ENCODE data around the gene SFT2D2. TPM values are rescaled to one million over a fixed set of nuclear protein-coding genes. Genes with fewer than 3 reads are reported as not detected.

SFT2D2 gene
- total RNA-seq, 4 donors from 2014 or later = 42.5 to 77.9 (median 58.4) TPM

DNA sequence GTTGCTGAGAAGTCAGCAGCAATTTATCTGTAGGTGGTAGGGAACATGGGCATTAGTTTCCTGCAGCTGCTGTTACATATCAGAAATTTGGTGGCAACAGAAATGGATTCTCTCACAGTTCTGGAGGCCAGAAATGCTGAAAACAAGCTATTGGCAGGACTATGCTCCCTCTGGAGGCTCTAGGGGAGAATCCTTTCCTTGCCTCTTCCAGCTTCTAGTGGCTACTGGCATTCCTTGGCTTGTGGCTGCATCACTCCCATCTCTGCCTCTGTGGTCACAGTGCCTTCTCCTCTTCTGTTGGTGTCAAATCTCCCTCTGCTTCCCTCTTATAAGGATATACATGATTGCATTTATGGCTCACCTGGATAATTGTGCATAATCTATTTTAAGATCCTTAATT lies 2.5 kb upstream of the SFT2D2 start:
- Histone ChIP-seq H3K36me3 (no peaks in the 10 kb centered on the region), H3K27ac (no peak overlapping the region), H3K9me3 (no peaks in the 10 kb centered on the region), H3K27me3 (no peaks in the 10 kb centered on the region), H3K4me3 (no peak overlapping the region), H3K4me1 (peaks cover 24% of the 10 kb centered on the region)
- TF ChIP-seq POLR2AphosphoS5 (IDR thresholded peaks at IDR 0.05) = no peak
- no peak for TF ChIP-seq POLR2A (IDR thresholded peaks at IDR 0.05)
- TF ChIP-seq EP300 (IDR thresholded peaks at IDR 0.05) = no peak
- no peak for DNase-seq (ENCODE audit: low spot score in 2 of 2)

DNA sequence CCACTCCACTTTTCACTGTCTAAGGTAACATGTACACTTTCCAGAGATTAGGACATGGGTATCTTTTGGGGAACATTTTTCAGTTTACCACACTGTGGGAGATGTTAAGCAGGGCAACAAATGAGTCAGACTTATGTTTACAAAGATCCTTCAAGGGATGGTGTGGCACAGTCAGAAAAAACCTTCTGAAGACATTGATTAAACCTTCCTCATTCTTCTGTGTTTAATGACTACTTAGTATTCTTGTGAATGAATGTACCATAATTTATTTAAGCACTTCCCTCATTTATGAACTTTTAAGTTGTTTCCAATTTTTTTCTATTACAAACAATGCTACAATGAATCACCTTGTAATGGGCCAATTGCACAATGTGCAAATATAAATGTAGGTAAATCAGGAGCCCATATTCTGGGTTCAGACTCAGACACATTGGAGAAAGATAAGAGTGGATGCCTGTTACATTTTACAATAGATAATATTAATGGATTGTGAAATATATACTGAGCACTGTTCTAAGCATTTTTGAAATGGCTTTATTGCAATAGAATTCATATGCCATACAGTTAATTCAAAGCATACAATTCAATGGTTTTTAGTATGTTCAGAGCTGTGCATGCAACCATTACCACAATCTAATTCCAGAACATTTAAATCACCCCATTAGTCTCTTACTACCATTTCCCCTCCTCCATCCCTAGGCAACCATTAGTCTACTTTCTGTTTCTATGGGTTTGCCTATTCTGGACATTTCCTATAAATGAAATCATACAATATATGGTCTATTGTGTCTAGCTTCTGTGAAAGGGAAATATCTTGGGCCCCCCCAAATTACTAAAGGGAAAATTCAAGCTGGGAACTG lies 1.9 kb upstream of the SFT2D2 start:
- Histone ChIP-seq H3K4me1 (peaks cover 30% of the 10 kb centered on the region), H3K9me3 (no peaks in the 10 kb centered on the region), H3K27ac (no peak overlapping the region), H3K36me3 (no peaks in the 10 kb centered on the region), H3K27me3 (no peaks in the 10 kb centered on the region), H3K4me3 (no peak overlapping the region)
- DNase-seq (ENCODE audit: low spot score in 2 of 2) = no peak
- TF ChIP-seq, protein P1, sequence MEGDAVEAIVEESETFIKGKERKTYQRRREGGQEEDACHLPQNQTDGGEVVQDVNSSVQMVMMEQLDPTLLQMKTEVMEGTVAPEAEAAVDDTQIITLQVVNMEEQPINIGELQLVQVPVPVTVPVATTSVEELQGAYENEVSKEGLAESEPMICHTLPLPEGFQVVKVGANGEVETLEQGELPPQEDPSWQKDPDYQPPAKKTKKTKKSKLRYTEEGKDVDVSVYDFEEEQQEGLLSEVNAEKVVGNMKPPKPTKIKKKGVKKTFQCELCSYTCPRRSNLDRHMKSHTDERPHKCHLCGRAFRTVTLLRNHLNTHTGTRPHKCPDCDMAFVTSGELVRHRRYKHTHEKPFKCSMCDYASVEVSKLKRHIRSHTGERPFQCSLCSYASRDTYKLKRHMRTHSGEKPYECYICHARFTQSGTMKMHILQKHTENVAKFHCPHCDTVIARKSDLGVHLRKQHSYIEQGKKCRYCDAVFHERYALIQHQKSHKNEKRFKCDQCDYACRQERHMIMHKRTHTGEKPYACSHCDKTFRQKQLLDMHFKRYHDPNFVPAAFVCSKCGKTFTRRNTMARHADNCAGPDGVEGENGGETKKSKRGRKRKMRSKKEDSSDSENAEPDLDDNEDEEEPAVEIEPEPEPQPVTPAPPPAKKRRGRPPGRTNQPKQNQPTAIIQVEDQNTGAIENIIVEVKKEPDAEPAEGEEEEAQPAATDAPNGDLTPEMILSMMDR (IDR thresholded peaks at IDR 0.05) = no peak
- TF ChIP-seq POLR2A (IDR thresholded peaks at IDR 0.05) (no peak), POLR2AphosphoS5 (IDR thresholded peaks at IDR 0.05) (no peak), EP300 (IDR thresholded peaks at IDR 0.05) (no peak)

DNA sequence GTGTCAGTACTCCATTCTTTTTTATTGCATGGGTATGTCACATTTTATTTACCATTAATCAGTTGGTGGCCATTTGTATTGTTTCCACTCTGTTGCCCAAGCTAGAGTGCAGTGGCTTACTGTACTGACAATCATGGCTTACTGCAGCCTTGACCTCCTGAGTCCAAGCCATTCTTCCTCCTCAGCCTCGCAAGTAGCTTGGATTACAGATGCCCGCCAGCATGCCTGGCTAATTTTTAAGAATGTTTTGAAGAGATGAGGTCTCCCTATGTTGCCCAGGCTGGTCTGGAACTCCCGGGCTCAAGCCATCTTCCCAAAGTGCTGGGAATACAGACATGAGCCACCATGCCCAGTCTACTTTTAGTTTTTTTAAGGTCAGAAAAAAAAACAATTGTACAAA lies 813 bp upstream of the SFT2D2 start:
- no peak for TF ChIP-seq POLR2AphosphoS5 (IDR thresholded peaks at IDR 0.05)
- no peak for TF ChIP-seq POLR2A (IDR thresholded peaks at IDR 0.05)
- TF ChIP-seq, protein P1 (IDR thresholded peaks at IDR 0.05) = no peak
- TF ChIP-seq EP300 (IDR thresholded peaks at IDR 0.05) = no peak
- Histone ChIP-seq H3K9me3 (no peaks in the 10 kb centered on the region), H3K27ac (no peak overlapping the region), H3K36me3 (no peaks in the 10 kb centered on the region), H3K4me3 (peak overlapping the region; percentile 90), H3K4me1 (peaks cover 41% of the 10 kb centered on the region), H3K27me3 (no peaks in the 10 kb centered on the region)
- no peak for DNase-seq (ENCODE audit: low spot score in 2 of 2)
- 97% methylated on average over 3 of the region's 3 CpGs for WGBS

DNA sequence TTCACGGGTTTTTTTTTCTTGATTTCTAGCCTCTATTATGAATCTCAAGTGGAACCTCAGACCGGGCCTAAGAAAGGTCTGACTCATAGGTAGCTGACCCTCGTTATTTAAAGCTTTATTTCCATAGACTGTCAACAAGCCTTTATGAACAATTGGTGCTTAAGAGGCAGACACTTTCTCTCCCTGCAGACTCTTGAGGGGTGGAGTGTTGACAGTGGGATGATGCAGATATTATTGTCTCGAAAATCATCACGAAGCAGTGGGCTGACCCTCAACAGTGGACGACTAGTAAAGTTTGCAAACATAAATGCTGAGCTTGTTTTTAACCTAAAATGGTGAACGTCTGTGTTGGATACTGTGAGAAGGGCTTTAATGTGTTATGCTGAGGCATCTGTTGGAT lies 1.8 kb downstream of the SFT2D2 start:
- H3K4me3 ChIP-seq = peak overlapping the region; percentile 90
- 56% methylated on average over 7 of the region's 7 CpGs for WGBS
- H3K27me3 ChIP-seq = no peaks in the 10 kb centered on the region
- peaks cover 57% of the 10 kb centered on the region for H3K4me1 ChIP-seq
- TF ChIP-seq POLR2AphosphoS5 (IDR thresholded peaks at IDR 0.05) (no peak), POLR2A (IDR thresholded peaks at IDR 0.05) (no peak), EP300 (IDR thresholded peaks at IDR 0.05) (no peak)
- TF ChIP-seq, protein P1 (IDR thresholded peaks at IDR 0.05) = no peak
- H3K36me3 ChIP-seq = peaks cover 7% of the 10 kb centered on the region
- H3K9me3 ChIP-seq = no peaks in the 10 kb centered on the region
- no peak for DNase-seq (ENCODE audit: low spot score in 2 of 2)
- peak overlapping the region; percentile 88 for H3K27ac ChIP-seq

DNA sequence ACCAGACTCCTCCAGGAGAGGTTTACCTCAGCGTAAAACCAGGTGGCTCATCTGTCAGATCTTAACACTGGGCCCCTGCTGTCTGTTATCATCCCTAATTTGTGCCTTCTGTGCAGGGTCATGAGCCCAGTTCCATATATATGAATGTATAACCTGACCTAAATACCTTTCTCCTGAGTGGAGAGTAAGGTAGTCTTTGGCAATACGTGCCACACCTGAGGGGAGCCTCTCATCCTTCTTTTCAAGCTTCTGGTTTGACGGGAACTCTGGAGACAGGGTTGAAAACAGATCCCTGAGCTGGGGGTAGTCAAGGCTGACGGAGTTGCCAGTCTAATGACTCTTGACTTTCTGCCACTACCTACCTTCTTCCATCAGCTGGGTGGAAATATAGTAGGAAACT lies 4.1 kb downstream of the SFT2D2 start:
- 83% methylated on average over 4 of the region's 4 CpGs for WGBS
- Histone ChIP-seq H3K27ac (peak overlapping the region; percentile 35), H3K36me3 (peaks cover 24% of the 10 kb centered on the region), H3K9me3 (no peaks in the 10 kb centered on the region), H3K4me1 (peaks cover 63% of the 10 kb centered on the region), H3K4me3 (no peak overlapping the region), H3K27me3 (no peaks in the 10 kb centered on the region)
- TF ChIP-seq POLR2A (IDR thresholded peaks at IDR 0.05) = no peak
- no peak for TF ChIP-seq EP300 (IDR thresholded peaks at IDR 0.05)
- TF ChIP-seq, protein P1 (IDR thresholded peaks at IDR 0.05) = no peak
- no peak for TF ChIP-seq POLR2AphosphoS5 (IDR thresholded peaks at IDR 0.05)
- no peak for DNase-seq (ENCODE audit: low spot score in 2 of 2)

Data from suprapubic skin (tissue), 4 donors.